H1 (cell line): Measurements from ENCODE around the gene RNU7-1. TPM values are rescaled to one million over a fixed set of nuclear protein-coding genes. Genes with fewer than 3 reads are reported as not detected.

Source experiments
- CHD7 ChIP-seq: fragments of 300-600 bp; sonication (generic); IDR thresholded peaks from 2 replicates; pipeline ENCODE4 v1.7.1; 2012; ENCODE audit warnings: low read length, moderate library complexity, mild to moderate bottlenecking, inconsistent platforms; ENCODE audit not compliant: insufficient replicate concordance
- JUN ChIP-seq: IDR thresholded peaks from 2 replicates; pipeline ENCODE4 v1.6.1; 2011; ENCODE audit warnings: low read depth, mild to moderate bottlenecking, improper control_type of control experiment, low read length
- polyA plus RNA-seq, 7 experiments: library from polyadenylated mRNA; depleted of rRNA in 3 of 7; stranded (reverse) in 5 of 7; unstranded in 2 of 7; fragments of >200 nt in 5 of 7; fragments of 200-250 nt in 2 of 7; gene quantifications; 1 replicate in 5 of 7; 2 replicates in 1 of 7; 4 replicates in 1 of 7; pipeline versions ENCODE4 v1.2.1 to v1.2.3, GENCODE V29; 2011 to 2013; ENCODE audit warnings: missing spikeins in 2 of 7, mixed read lengths in 2 of 7
- total RNA-seq: library from RNA; stranded (reverse); fragmentation: NEBNext Ultra II Directional; extraction: Animal tissue kit (Norgen Biotek cat#: 25700); gene quantifications from 2 replicates; pipeline ENCODE4 v1.2.1, GENCODE V29; 2021

The RNU7-1 gene
- total and polyA plus RNA-seq, 2 of the 8 experiments (the other 6 are each of a cell fraction or from before 2014, with no cell fraction given) = not detected

- TF ChIP-seq CHD7 (no peak), JUN (no peak)
- TF ChIP-seq, all 59 proteins: peak for 0
Observed at GRCh38 chr12:6957741-6958608, 14.4 kb downstream of the RNU7-1 start (continued).
